Measurements from ENCODE around the gene MEX3C.

MEX3C gene

GRCh38 chr18:51192026-51192425 is 5.5 kb downstream of the MEX3C start:
- Histone ChIP-seq H3K9me3 (ENCODE audit: insufficient read depth, low read depth, low read length) (no peaks in the 10 kb centered on the region), H3K4me3 (ENCODE audit: low read length, poor library complexity, severe bottlenecking) (peak overlapping the region; percentile 81), H3K4me1 (ENCODE audit: insufficient read depth, low read length, poor library complexity, severe bottlenecking) (peaks cover 59% of the 10 kb centered on the region), H3F3A (ENCODE audit: low read depth) (no peaks in the 10 kb centered on the region), H3K79me2 (ENCODE audit: insufficient read depth, low read length) (peaks cover 95% of the 10 kb centered on the region), H3K4me2 (ENCODE audit: low read depth, low read length, poor library complexity, severe bottlenecking) (peak overlapping the region; percentile 98), H3K9me2 (replicated peaks; ENCODE audit: low read depth, low read length) (no peaks in the 10 kb centered on the region), H4K20me1 (ENCODE audit: insufficient read depth, low read length, poor library complexity, severe bottlenecking) (peaks cover 90% of the 10 kb centered on the region), H2AFZ (ENCODE audit: low read length) (no peak overlapping the region), H3K27me3 (ENCODE audit: insufficient read depth, low read length, poor library complexity, severe bottlenecking) (no peaks in the 10 kb centered on the region), H3K36me3 (ENCODE audit: insufficient read depth, low read length) (peaks cover 6% of the 10 kb centered on the region; the same call in 1 of the 2 replicates), H3K9ac (ENCODE audit: low read depth, low read length, poor library complexity, severe bottlenecking) (peak overlapping the region; percentile 95)
- no peak for TF ChIP-seq EZH2phosphoT487 (IDR thresholded peaks at IDR 0.05; ENCODE audit: borderline replicate concordance)
- TF ChIP-seq CTCF (conservative IDR thresholded peaks at IDR 0.05; ENCODE audit: low read length), result no peak

GRCh38 chr18:51191128-51191717 is 6.3 kb downstream of the MEX3C start:
- Histone ChIP-seq H2AFZ (ENCODE audit: low read length) (no peak overlapping the region), H3K9ac (ENCODE audit: low read depth, low read length, poor library complexity, severe bottlenecking) (peak overlapping the region; percentile 95), H3F3A (ENCODE audit: low read depth) (no peaks in the 10 kb centered on the region), H3K9me2 (replicated peaks; ENCODE audit: low read depth, low read length) (no peaks in the 10 kb centered on the region), H3K4me2 (ENCODE audit: low read depth, low read length, poor library complexity, severe bottlenecking) (peak overlapping the region; percentile 98), H3K36me3 (ENCODE audit: insufficient read depth, low read length) (peaks cover 12% of the 10 kb centered on the region; the same call in 1 of the 2 replicates), H3K9me3 (ENCODE audit: insufficient read depth, low read depth, low read length) (no peaks in the 10 kb centered on the region), H3K27me3 (ENCODE audit: insufficient read depth, low read length, poor library complexity, severe bottlenecking) (no peaks in the 10 kb centered on the region), H3K4me3 (ENCODE audit: low read length, poor library complexity, severe bottlenecking) (peak overlapping the region; percentile 81), H3K4me1 (ENCODE audit: insufficient read depth, low read length, poor library complexity, severe bottlenecking) (peaks cover 67% of the 10 kb centered on the region), H4K20me1 (ENCODE audit: insufficient read depth, low read length, poor library complexity, severe bottlenecking) (peaks cover 97% of the 10 kb centered on the region), H3K79me2 (ENCODE audit: insufficient read depth, low read length) (peaks cover 97% of the 10 kb centered on the region)
- TF ChIP-seq EZH2phosphoT487 (IDR thresholded peaks at IDR 0.05; ENCODE audit: borderline replicate concordance) (no peak), CTCF (conservative IDR thresholded peaks at IDR 0.05; ENCODE audit: low read length) (no peak)

GRCh38 chr18:51190000-51190399 is 7.5 kb downstream of the MEX3C start:
- Histone ChIP-seq H2AFZ (ENCODE audit: low read length) (no peak overlapping the region), H3K79me2 (ENCODE audit: insufficient read depth, low read length) (peaks cover 97% of the 10 kb centered on the region), H3K9me2 (replicated peaks; ENCODE audit: low read depth, low read length) (no peaks in the 10 kb centered on the region), H3K4me2 (ENCODE audit: low read depth, low read length, poor library complexity, severe bottlenecking) (peak overlapping the region; percentile 98), H3K4me3 (ENCODE audit: low read length, poor library complexity, severe bottlenecking) (peak overlapping the region; percentile 68), H3K36me3 (ENCODE audit: insufficient read depth, low read length) (peaks cover 23% of the 10 kb centered on the region; the same call in 1 of the 2 replicates), H3K27me3 (ENCODE audit: insufficient read depth, low read length, poor library complexity, severe bottlenecking) (no peaks in the 10 kb centered on the region), H3F3A (ENCODE audit: low read depth) (no peaks in the 10 kb centered on the region), H4K20me1 (ENCODE audit: insufficient read depth, low read length, poor library complexity, severe bottlenecking) (peaks cover 97% of the 10 kb centered on the region), H3K9me3 (ENCODE audit: insufficient read depth, low read depth, low read length) (no peaks in the 10 kb centered on the region), H3K4me1 (ENCODE audit: insufficient read depth, low read length, poor library complexity, severe bottlenecking) (peaks cover 71% of the 10 kb centered on the region), H3K9ac (ENCODE audit: low read depth, low read length, poor library complexity, severe bottlenecking) (no peak overlapping the region)
- TF ChIP-seq EZH2phosphoT487 (IDR thresholded peaks at IDR 0.05; ENCODE audit: borderline replicate concordance) (no peak), CTCF (conservative IDR thresholded peaks at IDR 0.05; ENCODE audit: low read length) (no peak)
